EL (cell line): ENCODE data around the gene RGS6.

Source experiments
- DNase-seq: peaks from one replicate; pipeline ENCODE4 v3.0.0-alpha.2; 2016

The RGS6 gene

GRCh38 chr14:72023128-72024042 is 91.2 kb downstream of the RGS6 start:
- DNase-seq = no peak

GRCh38 chr14:72024043-72024407 is 91.8 kb downstream of the RGS6 start:
- DNase-seq = peak; percentile 34

- DNase-seq = no peak
Observed at GRCh38 chr14:72024504-72024903, 92.3 kb downstream of the RGS6 start.

GRCh38 chr14:72026536-72026935 is 94.3 kb downstream of the RGS6 start:
- DNase-seq = no peak

GRCh38 chr14:72027061-72027460 is 94.8 kb downstream of the RGS6 start:
- no peak for DNase-seq

GRCh38 chr14:72033365-72033764 is 101.1 kb downstream of the RGS6 start:
- no peak for DNase-seq

GRCh38 chr14:72040528-72040927 is 108.3 kb downstream of the RGS6 start:
- DNase-seq = no peak

GRCh38 chr14:72045271-72045670 is 113.0 kb downstream of the RGS6 start:
- no peak for DNase-seq

GRCh38 chr14:72045885-72046284 is 113.7 kb downstream of the RGS6 start:
- no peak for DNase-seq

GRCh38 chr14:72049462-72049861 is 117.2 kb downstream of the RGS6 start:
- DNase-seq = no peak

GRCh38 chr14:72052356-72052755 is 120.1 kb downstream of the RGS6 start:
- no peak for DNase-seq

GRCh38 chr14:72053651-72054050 is 121.4 kb downstream of the RGS6 start:
- no peak for DNase-seq

- no peak for DNase-seq
Observed at GRCh38 chr14:72054911-72055310, 122.7 kb downstream of the RGS6 start.

- no peak for DNase-seq
Observed at GRCh38 chr14:72057701-72058285, 125.6 kb downstream of the RGS6 start.

- DNase-seq = no peak
Observed at GRCh38 chr14:72060460-72060859, 128.2 kb downstream of the RGS6 start.

- DNase-seq = no peak
Observed at GRCh38 chr14:72060917-72061316, 128.7 kb downstream of the RGS6 start.

- no peak for DNase-seq
Observed at GRCh38 chr14:72061718-72062117, 129.5 kb downstream of the RGS6 start.

GRCh38 chr14:72063761-72064282 is 131.6 kb downstream of the RGS6 start:
- DNase-seq = no peak

GRCh38 chr14:72064501-72064900 is 132.3 kb downstream of the RGS6 start:
- no peak for DNase-seq

- DNase-seq = no peak
Observed at GRCh38 chr14:72070458-72070857, 138.2 kb downstream of the RGS6 start.

GRCh38 chr14:72075649-72076334 is 143.6 kb downstream of the RGS6 start:
- no peak for DNase-seq

- DNase-seq = no peak
Observed at GRCh38 chr14:72081137-72081536, 148.9 kb downstream of the RGS6 start.

GRCh38 chr14:72084935-72085334 is 152.7 kb downstream of the RGS6 start:
- DNase-seq = no peak

- no peak for DNase-seq
Observed at GRCh38 chr14:72089625-72090024, 157.4 kb downstream of the RGS6 start.
